ENCODE results near the gene FAM174C. TPM values are rescaled to one million over a fixed set of nuclear protein-coding genes. Genes with fewer than 3 reads are reported as not detected.

FAM174C gene
- polyA plus RNA-seq, 1 of the 3 experiments (the other 2 are of a cell fraction): 78.0 TPM

- TF ChIP-seq, protein P1, sequence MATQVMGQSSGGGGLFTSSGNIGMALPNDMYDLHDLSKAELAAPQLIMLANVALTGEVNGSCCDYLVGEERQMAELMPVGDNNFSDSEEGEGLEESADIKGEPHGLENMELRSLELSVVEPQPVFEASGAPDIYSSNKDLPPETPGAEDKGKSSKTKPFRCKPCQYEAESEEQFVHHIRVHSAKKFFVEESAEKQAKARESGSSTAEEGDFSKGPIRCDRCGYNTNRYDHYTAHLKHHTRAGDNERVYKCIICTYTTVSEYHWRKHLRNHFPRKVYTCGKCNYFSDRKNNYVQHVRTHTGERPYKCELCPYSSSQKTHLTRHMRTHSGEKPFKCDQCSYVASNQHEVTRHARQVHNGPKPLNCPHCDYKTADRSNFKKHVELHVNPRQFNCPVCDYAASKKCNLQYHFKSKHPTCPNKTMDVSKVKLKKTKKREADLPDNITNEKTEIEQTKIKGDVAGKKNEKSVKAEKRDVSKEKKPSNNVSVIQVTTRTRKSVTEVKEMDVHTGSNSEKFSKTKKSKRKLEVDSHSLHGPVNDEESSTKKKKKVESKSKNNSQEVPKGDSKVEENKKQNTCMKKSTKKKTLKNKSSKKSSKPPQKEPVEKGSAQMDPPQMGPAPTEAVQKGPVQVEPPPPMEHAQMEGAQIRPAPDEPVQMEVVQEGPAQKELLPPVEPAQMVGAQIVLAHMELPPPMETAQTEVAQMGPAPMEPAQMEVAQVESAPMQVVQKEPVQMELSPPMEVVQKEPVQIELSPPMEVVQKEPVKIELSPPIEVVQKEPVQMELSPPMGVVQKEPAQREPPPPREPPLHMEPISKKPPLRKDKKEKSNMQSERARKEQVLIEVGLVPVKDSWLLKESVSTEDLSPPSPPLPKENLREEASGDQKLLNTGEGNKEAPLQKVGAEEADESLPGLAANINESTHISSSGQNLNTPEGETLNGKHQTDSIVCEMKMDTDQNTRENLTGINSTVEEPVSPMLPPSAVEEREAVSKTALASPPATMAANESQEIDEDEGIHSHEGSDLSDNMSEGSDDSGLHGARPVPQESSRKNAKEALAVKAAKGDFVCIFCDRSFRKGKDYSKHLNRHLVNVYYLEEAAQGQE (IDR thresholded peaks at IDR 0.05; ENCODE audit: low read depth, low read length): no peak
These were observed 33.4 kb downstream of the FAM174C start (continued) for GRCh38 chr19:1308718-1309117.

DNA sequence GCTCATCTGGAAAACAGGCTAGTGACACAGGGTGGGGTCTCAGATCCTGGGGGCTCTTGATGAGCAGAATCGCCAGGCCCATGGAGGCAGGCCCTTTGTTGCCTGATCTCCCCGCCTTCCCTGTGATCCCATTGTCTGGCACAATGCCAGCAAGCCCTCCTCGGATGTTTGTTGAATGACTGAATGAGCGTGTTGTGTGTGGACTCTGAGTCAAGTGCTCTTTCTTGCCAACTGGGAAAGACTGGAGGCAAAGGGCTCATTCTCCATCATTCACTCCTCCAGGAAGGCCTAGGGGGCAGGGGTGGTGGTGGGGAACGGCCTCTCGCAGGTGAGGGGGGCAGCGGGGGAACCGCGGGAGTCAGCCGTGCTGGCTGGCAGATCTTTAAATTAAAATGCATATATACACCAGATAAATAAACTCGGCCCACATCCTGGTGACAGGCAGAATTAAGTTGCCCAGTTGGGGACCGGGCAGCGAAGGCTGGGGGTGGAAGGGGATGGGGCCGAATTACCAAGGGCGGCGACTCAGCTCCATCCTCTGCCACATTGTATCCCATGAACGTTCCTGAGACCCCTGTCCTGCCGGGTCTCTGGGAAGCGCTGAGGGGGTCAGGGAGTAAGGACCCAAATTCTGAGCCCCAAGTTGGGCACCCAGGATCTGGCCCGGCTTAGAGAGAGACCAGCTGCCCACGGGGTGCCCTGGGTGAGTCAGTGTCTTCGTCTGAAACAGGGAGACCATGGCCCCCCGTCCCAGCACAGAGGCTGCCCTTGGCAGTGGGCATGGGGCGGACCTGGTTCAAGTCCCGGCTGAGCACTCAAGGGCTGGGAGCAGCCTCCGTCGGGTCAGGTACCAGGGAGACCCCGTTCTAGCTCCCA, 34.9 kb downstream of the FAM174C start:
- ChIA-PET CTCF (interaction anchor here (1.7 kb wide), 1 partner anchor 30 kb away, joined by 7 read pairs; no protein-coding TSS in a partner anchor), POLR2A (no interaction called here)
- no peak overlapping the region for H3K4me2 ChIP-seq
- H3K4me1 ChIP-seq (ENCODE audit: control insufficient read depth in 1 of 2, insufficient read depth in 2 of 2, low read depth in 1 of 2, low read length in 1 of 2): peaks cover 0 to 7% of the 10 kb centered on the region in 2 experiments; a peak in 2 of 4 replicates
- H3K4me3 ChIP-seq (ENCODE audit: low read depth in 2 of 2, low read length in 1 of 2): no peak overlapping the region
- H3K27me3 ChIP-seq (ENCODE audit: insufficient read depth): no peaks in the 10 kb centered on the region
- no peaks in the 10 kb centered on the region for H3K79me2 ChIP-seq (ENCODE audit: insufficient read depth)
- H4K20me1 ChIP-seq (ENCODE audit: insufficient read depth): no peaks in the 10 kb centered on the region
- H2AFZ ChIP-seq (ENCODE audit: low read depth): no peak overlapping the region
- H3K36me3 ChIP-seq (replicated peaks in 1 of 2; ENCODE audit: control insufficient read depth in 1 of 2, insufficient read depth in 2 of 2, low read length in 1 of 2): no peaks in the 10 kb centered on the region
- 53% methylated on average over 22 of the region's 28 CpGs for WGBS (ENCODE audit: low lambda C conversion rate)
- no peak overlapping the region for H3K27ac ChIP-seq (ENCODE audit: low read depth in 2 of 2, low read length in 1 of 2)
- no peaks in the 10 kb centered on the region for H3K9me3 ChIP-seq
- DNase-seq: no peak
- H3K9ac ChIP-seq: no peak overlapping the region
- TF ChIP-seq NRF1 (IDR thresholded peaks at IDR 0.05; ENCODE audit: low read depth, low read length): no peak
- TF ChIP-seq, protein P2, sequence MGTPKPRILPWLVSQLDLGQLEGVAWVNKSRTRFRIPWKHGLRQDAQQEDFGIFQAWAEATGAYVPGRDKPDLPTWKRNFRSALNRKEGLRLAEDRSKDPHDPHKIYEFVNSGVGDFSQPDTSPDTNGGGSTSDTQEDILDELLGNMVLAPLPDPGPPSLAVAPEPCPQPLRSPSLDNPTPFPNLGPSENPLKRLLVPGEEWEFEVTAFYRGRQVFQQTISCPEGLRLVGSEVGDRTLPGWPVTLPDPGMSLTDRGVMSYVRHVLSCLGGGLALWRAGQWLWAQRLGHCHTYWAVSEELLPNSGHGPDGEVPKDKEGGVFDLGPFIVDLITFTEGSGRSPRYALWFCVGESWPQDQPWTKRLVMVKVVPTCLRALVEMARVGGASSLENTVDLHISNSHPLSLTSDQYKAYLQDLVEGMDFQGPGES (IDR thresholded peaks at IDR 0.05; ENCODE audit: low read depth, low read length): no peak
- TF ChIP-seq CTCF (IDR thresholded peaks at IDR 0.05): no peak
- no peak for TF ChIP-seq ELF1 (IDR thresholded peaks at IDR 0.05)
- peak; percentile 31; the same call in 1 of the 2 replicates for TF ChIP-seq NFIC (IDR thresholded peaks at IDR 0.05; ENCODE audit: borderline replicate concordance)
- TF ChIP-seq CHD2 (IDR thresholded peaks at IDR 0.05; ENCODE audit: low read length, partially characterized antibody): no peak
- H3F3A ChIP-seq (replicated peaks; ENCODE audit: insufficient read depth): no peaks in the 10 kb centered on the region
- no peaks in the 10 kb centered on the region for H3K9me2 ChIP-seq

Measured in SK-N-SH (cell line).